ENCODE results near the gene SLF1.
"Not testable (repeated sequence)": the region's sequence is repeated elsewhere in the genome, so short reads cannot be mapped to it uniquely, and the experiment has no call there.

The SLF1 gene

DNA sequence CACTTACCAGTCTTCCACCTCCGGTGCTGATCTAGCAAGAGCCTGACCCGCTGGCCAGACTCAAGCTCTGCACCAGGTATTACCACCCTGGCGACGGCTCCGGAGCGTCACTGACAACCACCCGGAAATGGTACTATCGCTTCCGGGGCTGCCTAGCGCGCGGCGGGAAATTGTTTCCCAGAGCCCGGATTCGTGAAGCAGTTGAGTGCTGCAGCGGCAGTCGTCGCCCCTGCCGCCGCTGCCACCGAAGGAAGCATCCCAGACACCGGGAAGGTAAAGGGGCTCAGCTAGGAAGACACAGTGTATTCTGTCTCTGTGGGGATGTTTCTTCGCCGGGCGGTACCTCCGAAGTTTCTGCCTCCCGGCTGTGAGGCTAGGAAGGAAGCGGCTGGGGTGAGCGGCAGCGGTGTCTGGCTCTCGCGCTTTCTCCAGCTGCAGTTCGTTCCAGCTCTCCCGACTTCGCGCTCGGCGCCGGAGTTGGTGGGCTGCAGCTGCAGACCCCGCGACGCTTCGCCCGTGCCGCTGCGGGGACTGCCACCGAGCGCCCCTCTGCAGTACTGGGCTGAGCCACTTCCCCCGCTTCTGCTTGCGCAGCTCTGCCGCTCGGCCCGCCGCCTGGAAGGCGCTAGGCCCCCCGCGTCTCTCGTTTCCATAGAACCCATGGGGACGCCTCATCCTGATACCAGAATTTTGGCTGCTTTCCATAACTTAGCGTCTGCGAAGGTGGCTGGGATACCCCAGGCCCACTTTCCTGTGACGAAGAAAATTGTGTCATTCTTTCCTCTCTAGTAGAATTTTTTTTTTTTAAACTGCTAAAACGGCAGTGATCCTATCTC, at the start of gene SLF1, which contains the start of gene KIAA0825:
SLF1 (plus strand) TSS at position 177 of the 836 bp plus-strand sequence. CDS start 10,142 bp downstream, outside the sequence.
KIAA0825 (minus strand) TSS at position 112 of the 836 bp plus-strand sequence. CDS start 81,478 bp downstream, outside the sequence.
- in situ Hi-C loops (cut with MboI; ENCODE audit: low sequenced_read_pairs) = no loop called here

DNA sequence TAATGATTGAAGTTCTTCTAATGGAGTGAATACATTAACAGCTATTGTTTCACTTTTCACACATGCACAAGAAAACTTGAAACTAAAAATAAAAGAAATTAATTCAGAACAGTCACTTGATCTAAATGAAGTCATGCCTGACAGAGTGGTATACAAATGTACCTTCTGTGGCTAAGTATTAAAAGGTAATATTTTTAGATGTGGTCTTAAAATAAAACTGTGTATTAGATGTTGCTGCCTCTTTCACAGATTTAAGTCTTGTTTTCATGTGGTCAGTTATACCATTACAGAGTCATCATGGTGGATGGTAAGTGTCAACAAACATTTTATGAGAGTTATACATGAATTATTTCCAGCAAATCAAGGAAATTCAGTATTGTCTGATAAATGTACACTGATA, 47.1 kb upstream of the SLF1 start:
- in situ Hi-C loops (cut with MboI; ENCODE audit: low sequenced_read_pairs) = no loop called here

DNA sequence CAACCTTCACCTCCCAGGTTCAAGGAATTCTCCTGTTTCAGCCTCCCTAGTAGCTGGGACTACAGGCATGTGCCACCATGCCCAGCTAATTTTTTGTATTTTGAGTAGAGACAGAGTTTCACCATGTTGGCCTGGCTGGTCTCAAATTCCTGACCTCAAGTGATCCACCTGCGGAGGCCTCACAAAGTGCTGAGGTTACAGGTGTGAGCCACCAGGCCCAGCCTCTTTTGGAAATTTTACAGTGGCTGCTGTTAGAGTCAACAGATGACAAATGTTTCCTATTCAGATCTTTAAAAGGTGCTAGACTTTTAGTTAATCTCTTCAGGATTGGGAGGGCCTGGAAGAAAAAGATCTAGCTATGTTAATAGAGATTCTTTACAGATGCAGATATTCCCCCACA, 45.1 kb upstream of the SLF1 start:
- in situ Hi-C loops (cut with MboI; ENCODE audit: low sequenced_read_pairs) = not testable (repeated sequence)

DNA sequence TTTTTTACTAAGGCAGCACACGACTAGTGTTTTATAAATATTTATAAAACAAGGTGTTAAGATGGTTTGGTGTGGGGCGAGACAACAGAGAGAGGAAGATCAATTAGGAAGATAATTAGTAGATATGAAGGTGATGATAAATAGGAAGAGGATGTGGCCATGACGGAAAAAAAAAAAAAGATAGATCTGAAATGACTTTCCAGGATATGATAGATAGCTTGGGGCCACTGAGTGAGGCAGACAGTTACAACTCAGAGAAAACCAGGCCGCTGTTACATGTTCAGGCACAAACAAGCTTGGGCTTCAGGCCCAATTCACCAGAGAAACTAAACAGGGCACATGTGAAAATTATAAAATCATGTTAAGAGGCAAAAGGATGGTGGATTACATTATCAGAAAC, 43.3 kb upstream of the SLF1 start:
- in situ Hi-C loops (cut with MboI; ENCODE audit: low sequenced_read_pairs) = no loop called here

DNA sequence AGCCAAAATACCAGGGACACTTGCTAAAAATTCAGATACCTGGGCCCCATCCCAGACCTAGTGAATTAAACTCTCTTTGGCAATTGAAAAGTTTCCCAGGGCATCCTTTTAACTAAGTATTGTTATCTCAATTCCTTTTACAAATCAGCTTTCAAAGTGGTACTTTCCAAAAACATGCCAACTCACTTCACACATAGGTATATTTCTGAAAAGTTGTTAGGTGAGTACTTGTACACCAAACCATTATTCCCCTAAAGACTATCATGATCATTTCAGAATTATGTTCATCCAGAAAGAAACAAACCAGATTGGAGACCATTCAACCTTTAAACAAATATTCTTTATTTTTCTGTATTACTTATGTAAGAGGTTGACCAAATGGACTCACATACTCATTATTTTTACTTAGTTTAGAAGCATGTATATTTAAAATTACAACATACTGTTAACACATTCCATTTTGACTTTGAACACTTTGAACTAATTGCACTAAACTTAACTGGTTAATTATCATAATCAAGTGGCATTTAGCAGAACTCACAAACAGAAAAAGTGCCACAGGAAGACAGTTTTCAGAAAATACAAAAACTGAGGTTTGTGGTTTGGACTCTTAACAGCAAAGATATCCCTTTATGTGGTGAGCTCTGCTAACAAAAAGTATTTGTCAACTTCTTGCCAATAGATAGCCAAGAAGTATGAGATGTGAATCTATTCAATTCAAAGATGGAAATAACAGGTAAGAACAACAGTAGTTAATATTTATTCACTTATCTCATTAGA, 40.8 kb upstream of the SLF1 start:
- in situ Hi-C loops (cut with MboI; ENCODE audit: low sequenced_read_pairs) = no loop called here

DNA sequence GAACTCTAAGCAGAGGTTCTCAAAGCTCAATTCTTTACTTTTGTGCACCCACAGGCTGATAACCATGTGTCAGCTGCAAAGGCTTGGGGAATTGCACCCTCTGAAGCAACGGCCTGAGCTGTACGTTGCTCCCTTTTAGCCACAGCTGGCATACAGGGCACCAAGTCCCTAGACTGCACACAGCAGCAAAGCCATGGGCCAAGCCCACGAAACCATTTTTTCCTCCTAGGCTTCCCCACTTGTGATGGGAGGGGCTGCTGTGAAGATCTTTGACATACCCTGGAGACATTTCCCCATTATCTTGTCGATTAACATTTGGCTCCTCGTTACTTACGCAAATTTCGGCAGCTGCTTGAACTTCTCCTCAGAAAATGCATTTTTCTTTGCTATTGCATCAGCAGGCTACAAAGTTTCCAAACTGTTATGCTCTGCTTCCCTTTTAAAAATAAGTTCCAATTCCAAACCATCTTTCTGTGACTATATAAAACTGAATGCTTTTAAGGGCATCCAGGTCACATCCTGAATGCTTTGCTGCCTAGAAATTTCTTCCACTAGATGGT, 23.1 kb upstream of the SLF1 start:
- in situ Hi-C loops (cut with MboI; ENCODE audit: low sequenced_read_pairs) = no loop called here

DNA sequence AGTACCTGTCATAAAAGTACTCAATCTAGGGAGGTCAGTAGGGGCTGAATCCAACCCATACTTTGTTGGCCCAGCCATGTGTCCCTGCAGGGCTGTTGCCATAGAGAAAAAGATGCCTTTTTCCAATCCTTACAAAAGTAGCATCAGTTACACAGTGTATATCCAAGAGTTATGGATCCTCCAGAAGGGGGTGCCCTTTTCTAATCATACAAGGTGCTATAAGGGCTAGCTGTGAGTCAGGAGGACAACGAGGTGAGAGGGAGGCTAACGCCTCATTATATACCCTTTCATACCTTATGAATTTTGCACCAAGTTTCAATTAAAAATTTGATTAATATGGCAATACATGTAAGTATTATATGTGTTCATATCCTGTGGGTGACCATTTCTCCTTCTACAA, 4.9 kb upstream of the SLF1 start:
- in situ Hi-C loops (cut with MboI; ENCODE audit: low sequenced_read_pairs) = no loop called here

DNA sequence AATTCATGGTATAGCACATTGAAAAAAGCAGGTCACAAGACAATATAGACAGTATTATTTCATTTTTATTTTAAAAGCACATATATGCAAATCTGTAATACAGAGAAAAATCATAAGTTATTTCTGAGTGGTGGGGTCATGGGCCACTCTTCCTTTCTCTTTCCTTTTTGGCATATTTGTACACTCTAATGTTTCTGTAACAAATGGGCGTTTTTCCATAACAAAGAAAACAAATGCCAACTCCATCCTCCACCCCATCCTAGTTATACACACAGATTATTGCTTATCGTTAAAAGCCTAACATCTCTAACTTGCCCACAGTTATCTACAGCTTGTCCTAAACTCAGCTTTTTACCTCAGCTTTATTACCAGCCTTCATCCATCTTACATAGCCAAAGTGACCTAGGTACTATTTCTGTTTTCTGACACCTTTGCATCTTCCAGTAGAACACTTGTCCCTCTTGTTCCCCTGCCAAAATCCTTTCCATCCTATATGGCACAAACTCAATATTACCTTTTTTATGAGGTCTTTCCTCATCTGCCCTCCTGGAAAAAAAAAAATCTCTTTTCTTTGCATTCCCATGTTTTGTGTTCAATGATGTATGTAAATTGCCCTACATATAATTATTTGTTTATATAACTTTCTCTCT, 4.2 kb upstream of the SLF1 start:
- in situ Hi-C loops (cut with MboI; ENCODE audit: low sequenced_read_pairs) = no loop called here

DNA sequence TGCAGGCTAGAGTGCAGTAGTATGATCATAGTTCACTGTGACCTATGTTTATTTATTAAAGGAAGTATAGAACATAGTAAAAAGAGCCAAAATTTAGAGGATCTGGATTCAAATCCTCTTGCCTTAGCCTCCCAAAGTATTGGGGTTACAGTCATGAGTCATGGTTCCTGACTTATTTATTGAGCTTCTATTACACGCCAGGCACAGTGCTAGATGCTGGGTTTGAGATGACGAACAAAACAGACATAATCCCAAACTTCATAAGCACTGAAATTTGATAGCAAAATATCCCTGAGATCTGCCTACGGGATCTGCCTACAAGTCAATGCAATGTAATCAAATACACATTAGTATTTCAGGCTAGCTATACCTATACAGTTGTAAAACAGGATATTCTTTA, 2.6 kb upstream of the SLF1 start:
- in situ Hi-C loops (cut with MboI; ENCODE audit: low sequenced_read_pairs) = no loop called here

DNA sequence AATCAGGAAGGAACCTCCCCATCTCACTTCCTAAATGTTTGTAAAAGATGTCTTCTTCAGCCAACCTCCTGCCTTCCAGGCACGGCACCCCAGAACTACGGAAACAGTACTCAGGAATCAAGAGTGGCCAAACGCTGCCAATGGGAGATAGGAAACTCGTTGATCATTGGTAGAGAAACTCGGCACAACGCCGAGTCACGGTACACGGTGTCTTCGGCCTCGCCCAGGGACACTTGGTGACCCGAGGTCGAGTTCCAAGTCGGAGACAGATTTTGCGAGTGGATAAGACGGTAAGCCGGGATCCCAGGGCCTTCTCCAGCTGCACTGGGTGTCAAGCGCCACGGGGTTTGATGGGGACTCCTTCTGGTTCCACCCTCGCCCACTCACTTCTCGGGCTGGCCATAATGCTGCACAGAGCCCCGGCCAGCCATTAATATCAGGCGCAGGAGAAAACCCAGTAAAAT, 408 bp upstream of the SLF1 start:
- in situ Hi-C loops (cut with MboI; ENCODE audit: low sequenced_read_pairs) = no loop called here

DNA sequence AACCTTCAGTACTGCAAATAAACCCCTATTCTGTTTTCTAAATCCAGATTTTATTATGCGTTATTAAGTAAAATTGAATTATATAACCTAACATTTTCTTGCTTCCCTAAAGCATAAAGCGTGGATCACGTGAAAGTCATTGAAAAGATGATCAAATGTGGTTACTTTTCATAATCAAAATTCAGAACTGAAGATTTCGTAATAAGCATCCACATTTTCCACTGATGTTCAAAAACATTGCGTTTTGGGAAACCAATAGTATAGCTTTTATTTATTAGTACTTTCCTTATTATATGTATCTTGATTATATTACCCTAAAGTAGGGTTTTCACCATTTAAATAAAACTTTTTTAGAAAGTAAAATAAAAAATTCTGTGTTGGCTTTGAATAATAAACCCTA, 1.8 kb downstream of the SLF1 start:
- in situ Hi-C loops (cut with MboI; ENCODE audit: low sequenced_read_pairs) = no loop called here

DNA sequence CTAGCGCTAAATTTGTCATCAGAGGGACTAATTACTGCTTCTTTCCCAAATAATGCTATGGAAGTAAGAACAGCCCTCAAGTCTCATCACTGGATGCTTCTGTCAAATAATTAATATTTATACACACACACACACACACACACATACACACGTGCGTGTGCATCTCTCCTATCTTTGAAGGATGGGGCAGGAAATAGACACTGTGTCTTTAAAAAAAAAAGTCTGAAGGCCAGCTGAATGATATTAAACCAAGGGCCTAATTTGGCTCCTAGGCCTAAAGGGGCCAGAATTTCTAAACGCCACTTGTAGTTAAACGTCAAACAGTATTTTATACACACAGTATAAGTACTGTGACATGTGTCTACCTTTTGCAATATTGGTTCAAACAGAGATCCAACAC, 3.3 kb downstream of the SLF1 start:
- in situ Hi-C loops (cut with MboI; ENCODE audit: low sequenced_read_pairs) = no loop called here

DNA sequence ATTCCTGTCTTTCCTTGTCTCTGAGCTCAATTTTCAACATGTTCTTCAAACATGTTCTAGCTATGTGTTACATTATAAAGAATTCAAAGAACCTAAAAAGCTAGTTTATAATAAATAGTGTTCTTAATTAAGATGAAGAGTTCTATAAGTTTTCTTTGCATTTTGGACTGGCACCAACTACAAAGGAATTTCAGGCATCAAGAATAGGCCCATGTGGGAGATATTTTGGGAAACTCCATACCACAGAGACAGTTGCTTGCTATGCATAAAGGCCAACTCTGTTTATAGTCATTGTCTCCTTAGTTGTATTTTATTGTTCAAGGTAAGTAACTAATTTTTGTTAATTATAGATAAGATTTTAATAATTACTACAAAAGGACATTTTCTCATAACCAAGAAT, 4.5 kb downstream of the SLF1 start:
- in situ Hi-C loops (cut with MboI; ENCODE audit: low sequenced_read_pairs) = no loop called here

DNA sequence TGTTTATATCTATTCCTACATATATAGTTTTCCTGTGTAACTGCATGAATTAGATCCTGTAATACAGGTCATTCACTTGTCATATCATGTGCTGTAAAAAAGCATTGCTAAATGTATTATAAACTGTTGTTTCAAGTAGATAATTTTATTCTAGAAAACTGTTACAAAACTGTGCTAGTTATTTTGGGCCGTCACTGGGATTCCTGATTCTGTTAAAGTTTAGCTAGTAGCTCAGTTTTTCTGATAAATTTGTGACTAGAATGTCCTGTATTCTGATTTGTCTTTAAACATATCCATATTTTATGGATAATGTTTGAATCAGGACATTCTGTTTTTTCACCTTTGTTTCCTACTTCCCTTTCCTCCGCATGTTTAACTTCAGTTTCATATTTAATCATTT, 5.4 kb downstream of the SLF1 start:
- in situ Hi-C loops (cut with MboI; ENCODE audit: low sequenced_read_pairs) = no loop called here

DNA sequence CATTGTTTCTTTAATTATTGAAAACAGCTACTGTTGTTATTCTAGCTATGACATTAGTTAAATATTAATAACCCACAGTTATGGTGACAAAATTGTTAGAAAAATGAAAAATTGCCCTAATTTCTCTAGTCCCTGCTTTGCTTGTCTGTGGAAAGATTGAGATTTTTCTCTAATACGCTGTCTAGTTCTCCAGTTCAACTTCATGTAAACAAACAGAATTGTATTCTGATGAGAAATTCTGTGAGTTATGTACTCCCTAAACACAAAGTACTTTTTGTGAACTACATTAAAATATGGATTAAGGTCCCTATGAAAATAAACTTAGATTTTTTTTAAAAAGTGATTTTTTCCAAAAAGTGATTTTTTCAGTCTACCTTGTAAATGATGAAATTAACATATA, 8.7 kb downstream of the SLF1 start:
- in situ Hi-C loops (cut with MboI; ENCODE audit: low sequenced_read_pairs) = no loop called here

DNA sequence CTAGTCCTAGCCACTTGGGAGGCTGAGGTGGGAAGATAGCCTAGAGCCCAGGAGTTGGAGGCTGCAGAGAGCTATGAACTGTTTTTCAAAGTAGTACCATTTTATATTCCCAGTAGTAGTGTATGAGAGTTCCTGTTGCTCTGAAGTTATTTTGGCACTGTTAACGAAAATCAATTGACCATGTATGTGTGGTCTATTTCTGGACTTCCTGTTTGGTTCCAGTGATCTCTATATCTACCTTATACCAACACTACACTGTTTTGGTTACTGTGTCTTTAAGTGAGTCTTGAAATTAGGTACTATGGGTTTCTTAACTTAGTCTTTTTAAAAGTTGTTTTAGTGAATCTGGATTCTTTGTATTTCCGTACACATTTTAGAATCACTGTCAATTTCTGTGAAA, 13.6 kb downstream of the SLF1 start:
- in situ Hi-C loops (cut with MboI; ENCODE audit: low sequenced_read_pairs) = no loop called here

DNA sequence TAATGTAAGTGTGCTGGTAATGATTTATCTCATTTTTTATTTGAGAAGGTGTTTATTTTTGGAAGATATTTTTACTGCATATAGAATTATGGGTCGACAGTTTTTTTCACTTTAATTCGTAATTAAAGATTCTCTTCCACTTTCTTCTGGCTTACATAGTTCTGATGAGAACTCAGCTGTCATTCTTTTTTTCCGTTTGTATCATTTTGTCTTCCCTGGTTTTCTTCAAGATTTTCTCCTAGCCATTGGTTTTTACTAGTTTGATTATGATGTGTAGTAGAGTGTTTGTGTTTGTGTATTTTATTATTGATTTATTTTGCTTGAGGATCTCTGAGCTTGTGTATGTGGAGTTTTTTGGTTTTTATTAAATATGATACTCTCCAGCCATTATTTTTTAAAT, 21.7 kb downstream of the SLF1 start:
- in situ Hi-C loops (cut with MboI; ENCODE audit: low sequenced_read_pairs) = no loop called here

DNA sequence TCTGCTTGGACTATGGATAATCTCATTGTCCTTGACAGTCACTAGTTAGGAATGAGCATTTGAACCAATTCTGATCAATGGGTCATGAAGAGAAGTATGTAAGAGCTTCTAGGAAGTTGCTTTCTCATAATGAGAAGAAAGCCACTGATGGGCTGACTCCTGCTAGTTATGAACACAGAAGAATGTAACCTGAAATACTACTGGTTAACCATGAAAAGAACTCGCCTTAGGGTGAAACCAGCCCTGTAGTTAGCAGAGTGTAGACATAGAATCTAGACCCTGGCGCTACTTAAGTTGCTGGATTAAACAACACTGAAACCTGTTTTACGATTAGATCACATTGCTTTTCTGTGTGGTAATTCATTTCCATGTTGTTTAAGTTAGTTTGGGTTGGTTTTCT, 26.6 kb downstream of the SLF1 start:
- in situ Hi-C loops (cut with MboI; ENCODE audit: low sequenced_read_pairs) = no loop called here

DNA sequence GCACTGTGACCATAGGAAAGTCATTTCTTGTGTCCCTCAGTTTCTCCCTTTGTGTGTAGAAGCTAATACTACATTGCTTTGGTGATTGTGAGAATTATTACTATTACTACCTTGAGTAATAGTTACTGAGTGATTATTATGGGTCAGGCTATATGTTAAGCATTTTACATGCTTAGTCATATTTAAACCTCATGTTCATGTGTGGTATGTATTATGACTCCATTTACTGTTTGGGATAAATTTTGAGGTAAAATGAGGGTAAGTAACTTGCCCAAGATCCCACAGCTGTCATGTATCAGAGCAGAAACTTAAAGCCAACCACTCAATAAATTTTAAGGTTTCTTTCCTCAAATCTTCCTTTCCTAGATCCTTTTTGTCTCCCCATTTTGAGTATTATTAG, 28.3 kb downstream of the SLF1 start:
- in situ Hi-C loops (cut with MboI; ENCODE audit: low sequenced_read_pairs) = no loop called here

DNA sequence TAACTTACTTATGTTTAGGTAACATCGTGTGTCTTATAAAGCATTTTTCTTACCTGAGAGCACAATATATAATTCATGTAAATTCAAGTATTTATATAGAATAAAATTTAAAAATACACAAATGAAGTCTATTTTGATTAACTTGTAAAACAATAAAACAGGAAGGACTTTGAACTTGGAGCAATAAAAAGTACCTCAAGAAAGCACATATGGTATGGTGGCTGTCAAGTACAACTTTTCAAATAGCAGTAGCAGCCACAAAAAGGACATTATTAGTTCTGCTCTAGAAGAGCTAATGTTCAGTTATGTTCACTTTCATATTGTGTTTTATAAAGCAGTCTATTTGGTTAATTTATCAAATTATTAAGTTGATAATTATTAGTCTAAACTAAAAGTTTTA, 31.4 kb downstream of the SLF1 start:
- in situ Hi-C loops (cut with MboI; ENCODE audit: low sequenced_read_pairs) = no loop called here

DNA sequence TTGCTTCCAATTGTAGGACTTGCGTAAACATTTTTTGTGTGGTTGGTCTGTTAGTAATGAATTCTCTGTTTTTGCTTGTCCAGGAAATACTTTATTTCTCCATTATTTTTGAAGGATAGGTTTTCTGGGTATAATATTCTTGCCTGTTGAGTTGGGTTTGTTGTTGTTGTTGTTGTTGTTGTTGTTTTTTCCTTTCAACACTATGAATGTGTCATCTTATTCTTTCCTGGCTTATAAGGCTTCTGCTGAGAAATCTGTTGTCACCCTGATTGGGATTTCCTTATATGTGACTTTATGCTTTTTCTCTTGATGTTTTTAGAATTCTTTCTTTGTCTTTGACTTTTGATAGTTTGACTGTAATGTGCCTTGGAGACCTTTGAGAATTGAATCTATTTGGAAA, 39.8 kb downstream of the SLF1 start:
- in situ Hi-C loops (cut with MboI; ENCODE audit: low sequenced_read_pairs) = no loop called here

Measured in HL-60/S4 treated with retinoic acid at 250 ng/mL for 4 days and 3 days (cell line).